IMR-90 (cell line): ENCODE measurements around the gene NSUN7. TPM values are rescaled to one million over a fixed set of nuclear protein-coding genes. Genes with fewer than 3 reads are reported as not detected.

ENCODE experiments used
- ATAC-seq: fragments of 200-7000 bp; cut with Tn5 transposase; 2 replicates; pipeline ENCODE4 v1.9.1; 2020; ENCODE audit warnings: low read depth, mild to moderate bottlenecking, moderate library complexity
- BruUV-seq: library from RNA; stranded (reverse); fragments of 400-500 nt; replicated peaks from 2 replicates; lab custom pipeline; 2021; lab: Mats Ljungman, UMichigan
- CTCF ChIA-PET: fragments of 300-600 bp; formaldehyde crosslinking; extraction: SDS; loops from one replicate; lab custom pipeline; 2021; ENCODE audit warnings: antibody characterized with exemption; lab: Yijun Ruan, JAX
- POLR2A ChIA-PET: fragments of 300-600 bp; sonication (Branson Sonifier 250); formaldehyde crosslinking; loops from one replicate; lab custom pipeline; 2022; ENCODE audit warnings: antibody characterized with exemption; ENCODE audit not compliant: unreplicated experiment; lab: Charles Lee
- DNase-seq: peaks from one replicate; pipeline ENCODE4 v3.0.0; 2013
- H2AFZ ChIP-seq: replicated peaks from 2 replicates; pipeline ENCODE3; 2013; ENCODE audit warnings: low read length, mild to moderate bottlenecking; ENCODE audit not compliant: poor library complexity
- H2AK5ac ChIP-seq: 2 replicates; pipeline ENCODE4 v1.6.1; 2013; ENCODE audit warnings: low read depth, low read length, inconsistent platforms
- H2AK9ac ChIP-seq: replicated peaks from 2 replicates; pipeline ENCODE3; 2013; ENCODE audit warnings: mild to moderate bottlenecking, low read depth, low read length, moderate library complexity; ENCODE audit not compliant: poor library complexity
- H2BK120ac ChIP-seq: 2 replicates; pipeline ENCODE4 v1.6.1; 2013; ENCODE audit warnings: low read depth, low read length, inconsistent platforms
- H2BK15ac ChIP-seq: 3 replicates; pipeline ENCODE4 v1.6.1; 2013; ENCODE audit warnings: low read depth, low read length, inconsistent platforms
- H2BK20ac ChIP-seq: 2 replicates; pipeline ENCODE4 v1.6.1; 2013; ENCODE audit warnings: low read depth, mild to moderate bottlenecking, inconsistent platforms, low read length, moderate library complexity
- H2BK5ac ChIP-seq: 2 replicates; pipeline ENCODE4 v1.6.1; 2013; ENCODE audit warnings: mild to moderate bottlenecking, low read depth, low read length, inconsistent platforms; ENCODE audit not compliant: poor library complexity, severe bottlenecking
- H3K14ac ChIP-seq: replicated peaks from 2 replicates; pipeline ENCODE4 v1.6.1; 2013; ENCODE audit warnings: low read depth, low read length, inconsistent platforms
- H3K18ac ChIP-seq: 2 replicates; pipeline ENCODE4 v1.6.1; 2013; ENCODE audit warnings: low read depth, low read length, control low read depth
- H3K23ac ChIP-seq: 2 replicates; pipeline ENCODE4 v1.6.1; 2013; ENCODE audit warnings: low read depth, low read length, inconsistent platforms
- H3K27ac ChIP-seq: 2 replicates; pipeline ENCODE4 v1.5.1; 2013; ENCODE audit warnings: mild to moderate bottlenecking, control low read depth, low read length; ENCODE audit not compliant: insufficient read depth
- H3K27me3 ChIP-seq: 2 replicates; pipeline ENCODE4 v1.6.1; 2013; ENCODE audit warnings: low read length; ENCODE audit not compliant: control insufficient read depth, insufficient read depth
- H3K36me3 ChIP-seq: 2 replicates; pipeline ENCODE4 v1.6.1; 2013; ENCODE audit warnings: low read length, mixed read lengths; ENCODE audit not compliant: control insufficient read depth, insufficient read depth
- H3K4ac ChIP-seq: 2 replicates; pipeline ENCODE4 v1.6.1; 2013; ENCODE audit warnings: low read depth, low read length, inconsistent platforms
- H3K4me1 ChIP-seq: 2 replicates; pipeline ENCODE4 v1.6.1; 2013; ENCODE audit warnings: low read length, mixed read lengths; ENCODE audit not compliant: control insufficient read depth, insufficient read depth
- H3K4me2 ChIP-seq: 2 replicates; pipeline ENCODE4 v1.6.1; 2013; ENCODE audit warnings: low read depth, mild to moderate bottlenecking, control low read depth, low read length, moderate library complexity
- H3K4me3 ChIP-seq: 2 replicates; pipeline ENCODE4 v1.5.1; 2013; ENCODE audit warnings: low read depth, mild to moderate bottlenecking, control low read depth, low read length, moderate library complexity; ENCODE audit not compliant: insufficient read depth
- H3K56ac ChIP-seq: 2 replicates; pipeline ENCODE4 v1.6.1; 2013; ENCODE audit warnings: low read length, inconsistent platforms; ENCODE audit not compliant: insufficient read depth; ENCODE audit errors: extremely low read depth
- H3K79me1 ChIP-seq, 2 experiments: 2 replicates each; pipeline ENCODE4 v1.6.1; 2013; ENCODE audit warnings: low read length in 2 of 2, inconsistent platforms in 1 of 2, low read depth in 1 of 2
- H3K9ac ChIP-seq: 2 replicates; pipeline ENCODE4 v1.6.1; 2013; ENCODE audit warnings: low read depth, low read length, control low read depth
- H3K9me1 ChIP-seq: 2 replicates; pipeline ENCODE4 v1.6.1; 2013; ENCODE audit warnings: low read length, inconsistent platforms; ENCODE audit not compliant: insufficient read depth
- H3K9me3 ChIP-seq: 2 replicates; pipeline ENCODE4 v1.6.1; 2013; ENCODE audit warnings: low read length; ENCODE audit not compliant: control insufficient read depth, insufficient read depth
- H4K20me1 ChIP-seq: 2 replicates; pipeline ENCODE4 v1.6.1; 2013; ENCODE audit warnings: low read length, inconsistent platforms; ENCODE audit not compliant: insufficient read depth
- H4K5ac ChIP-seq: 2 replicates; pipeline ENCODE4 v1.6.1; 2013; ENCODE audit warnings: mild to moderate bottlenecking, low read depth, low read length, control low read depth
- H4K8ac ChIP-seq, 2 experiments: 2 replicates each; pipeline ENCODE4 v1.6.1; 2013; ENCODE audit warnings: low read depth in 2 of 2, low read length in 2 of 2, control low read depth in 1 of 2, inconsistent platforms in 1 of 2
- H4K91ac ChIP-seq: 2 replicates; pipeline ENCODE4 v1.6.1; 2013; ENCODE audit warnings: low read depth, low read length, inconsistent platforms; ENCODE audit not compliant: insufficient read depth
- BHLHE40 ChIP-seq: fragments of 150-350 bp; IDR thresholded peaks from 2 replicates; pipeline ENCODE4 v1.6.1; 2016; ENCODE audit warnings: mild to moderate bottlenecking, low read depth, low read length
- CEBPB ChIP-seq: IDR thresholded peaks from 2 replicates; pipeline ENCODE4 v1.6.1; 2012; ENCODE audit warnings: low read depth, low read length, improper control_type of control experiment
- CHD1 ChIP-seq: IDR thresholded peaks from 2 replicates; pipeline ENCODE4 v1.6.1; 2012; ENCODE audit warnings: low read depth, low read length, improper control_type of control experiment
- CTCF ChIP-seq: conservative IDR thresholded peaks from 2 replicates; pipeline ENCODE4 v1.5.1; 2012; ENCODE audit warnings: mild to moderate bottlenecking, low read depth, low read length, improper control_type of control experiment
- ELK1 ChIP-seq: fragments of 150-350 bp; IDR thresholded peaks from 2 replicates; pipeline ENCODE4 v1.6.1; 2016; ENCODE audit warnings: low read depth, mild to moderate bottlenecking, low read length, moderate library complexity, borderline replicate concordance
- FOS ChIP-seq: fragments of 150-350 bp; IDR thresholded peaks from 2 replicates; pipeline ENCODE4 v1.6.1; 2016; ENCODE audit warnings: low read depth, low read length
- MAFK ChIP-seq: IDR thresholded peaks from 2 replicates; pipeline ENCODE4 v1.6.1; 2012; ENCODE audit warnings: low read depth, low read length, improper control_type of control experiment
- MAZ ChIP-seq: IDR thresholded peaks from 2 replicates; pipeline ENCODE4 v1.6.1; 2012; ENCODE audit warnings: low read depth, mild to moderate bottlenecking, low read length, improper control_type of control experiment, moderate library complexity, borderline replicate concordance
- MXI1 ChIP-seq: IDR thresholded peaks from 2 replicates; pipeline ENCODE4 v1.6.1; 2012; ENCODE audit warnings: low read depth, mild to moderate bottlenecking, low read length, moderate library complexity, borderline replicate concordance
- NFE2L2 ChIP-seq: fragments of 150-350 bp; IDR thresholded peaks from 2 replicates; pipeline ENCODE4 v1.6.1; 2016; ENCODE audit warnings: low read depth, mild to moderate bottlenecking, low read length
- POLR2A ChIP-seq: IDR thresholded peaks from 2 replicates; pipeline ENCODE4 v1.6.1; 2012; ENCODE audit warnings: mild to moderate bottlenecking, low read depth, low read length
- RAD21 ChIP-seq: IDR thresholded peaks from 2 replicates; pipeline ENCODE4 v1.6.1; 2012; ENCODE audit warnings: low read length, improper control_type of control experiment
- RCOR1 ChIP-seq: IDR thresholded peaks from 2 replicates; pipeline ENCODE4 v1.6.1; 2012; ENCODE audit warnings: mild to moderate bottlenecking, low read length, improper control_type of control experiment; ENCODE audit not compliant: insufficient replicate concordance
- RFX5 ChIP-seq: IDR thresholded peaks from 2 replicates; pipeline ENCODE4 v1.8.0; 2012; ENCODE audit warnings: low read depth, mild to moderate bottlenecking, low read length, moderate library complexity
- SMC3 ChIP-seq: fragments of 150-350 bp; IDR thresholded peaks from 2 replicates; pipeline ENCODE4 v1.6.1; 2016; ENCODE audit warnings: low read depth, mild to moderate bottlenecking, antibody characterized with exemption, low read length, moderate library complexity
- USF2 ChIP-seq: fragments of 150-350 bp; IDR thresholded peaks from 2 replicates; pipeline ENCODE4 v1.6.1; 2017; ENCODE audit warnings: mild to moderate bottlenecking, antibody characterized with exemption, low read length, low read depth
- WGBS, 2 experiments: methylation state at CpG; one replicate each; pipeline versions ENCODE4 v1.1.5 to v1.1.7; 2013; ENCODE audit warnings: missing lambda C conversion rate in 2 of 2; ENCODE audit not compliant: insufficient read length in 1 of 2; ENCODE audit errors: extremely low coverage in 2 of 2; 5-methylcytosine and 5-hydroxymethylcytosine counted together
- dilution Hi-C: fragments of 300-500 bp; cut with HindIII; formaldehyde crosslinking; loops from one replicate; pipeline ENCODE4 v1.14.3; 2018; ENCODE audit warnings: low sequenced_read_pairs; ENCODE audit not compliant: unreplicated experiment
- in situ Hi-C: fragments of 300-500 bp; cut with MboI; formaldehyde crosslinking; loops from 3 replicates; pipeline ENCODE4 v1.14.3; 2019; ENCODE audit warnings: low sequenced_read_pairs, inconsistent platforms, mixed read lengths
- intact Hi-C: fragments of 100-400 bp; cut with micrococcal nuclease; formaldehyde crosslinking; loops from 2 replicates; pipeline ENCODE4 v1.10.0; 2022
- polyA plus RNA-seq, 3 experiments: library from polyadenylated mRNA; depleted of rRNA; stranded (reverse); fragments of >200 nt; gene quantifications; 2 replicates each; pipeline ENCODE4 v1.2.3, GENCODE V29; 2012; ENCODE audit warnings: low replicate concordance in 1 of 3
- total RNA-seq: library from RNA; depleted of rRNA; stranded (reverse); fragments of >200 nt; gene quantifications from 2 replicates; pipeline ENCODE4 v1.2.3, GENCODE V29; 2012

The NSUN7 gene
- total and polyA plus RNA-seq, 2 of the 4 experiments (the other 2 are of a cell fraction), result not detected

- Histone ChIP-seq H3K14ac (no peak overlapping the region), H3K4me1 (no peaks in the 10 kb centered on the region), H3K9me3 (0 out of 2 replicates have a peak, but pooled peaks cover 2% of the 10 kb centered on the region), H2AFZ (no peak overlapping the region), H4K5ac (no peak overlapping the region), H4K91ac (no peak overlapping the region), H2AK9ac (no peak overlapping the region), H4K20me1 (no peaks in the 10 kb centered on the region), H4K8ac (no peak overlapping the region), H3K79me1 (no peaks in the 10 kb centered on the region), H3K18ac (no peak overlapping the region), H2AK5ac (no peak overlapping the region), H3K4me2 (no peak overlapping the region), H3K23ac (no peak overlapping the region), H3K27me3 (peaks cover 28% of the 10 kb centered on the region), H3K27ac (no peak overlapping the region), H3K9ac (no peak overlapping the region), H3K4ac (no peak overlapping the region), H3K56ac (no peak overlapping the region), H3K4me3 (no peak overlapping the region), H2BK120ac (no peak overlapping the region), H2BK15ac (no peak overlapping the region), H2BK5ac (no peak overlapping the region), H3K9me1 (no peaks in the 10 kb centered on the region), H2BK20ac (no peak overlapping the region), H3K36me3 (no peaks in the 10 kb centered on the region)
- BruUV-seq, result no TSS peak
- ChIA-PET POLR2A (no interaction called here), CTCF (no interaction called here)
- dilution Hi-C loops (no loop called here), intact Hi-C loops (no loop called here), in situ Hi-C loops (loop anchor here (25.0 kb wide), 1 partner anchor 490 kb away; no protein-coding TSS in a partner anchor)
- no CpG with 5 or more reads among the region's 2 CpGs for WGBS, 2 experiments
- no peak for DNase-seq
- no peak for ATAC-seq
- no peak for TF ChIP-seq MXI1
- TF ChIP-seq CTCF, result no peak
- no peak for TF ChIP-seq NFE2L2
- TF ChIP-seq ELK1, result no peak
- no peak for TF ChIP-seq RAD21
- TF ChIP-seq FOS, result no peak
- no peak for TF ChIP-seq MAFK
- no peak for TF ChIP-seq MAZ
- no peak for TF ChIP-seq SMC3
- no peak for TF ChIP-seq BHLHE40
- TF ChIP-seq USF2, result no peak
- TF ChIP-seq CEBPB, result no peak
- no peak for TF ChIP-seq CHD1
- no peak for TF ChIP-seq RFX5
- TF ChIP-seq POLR2A, result no peak
- TF ChIP-seq RCOR1, result no peak
Observed at GRCh38 chr4:40747207-40747835, 2.4 kb upstream of the NSUN7 start.
